Naive thymus-derived CD4-positive, alpha-beta T cell (primary cell): ENCODE measurements around the gene TBCA. TPM values are rescaled to one million over a fixed set of nuclear protein-coding genes. Genes with fewer than 3 reads are reported as not detected.

Source experiments
- polyA plus RNA-seq, 2 donors: library from polyadenylated mRNA; unstranded; fragments of 300-500 nt; fragmentation: Illumina TruSeq; gene quantifications; one replicate each; pipeline ENCODE4 v1.2.3, GENCODE V29; 2021
- total RNA-seq, 6 experiments: library from RNA in 5 of 6; stranded (reverse) in 5 of 6; gene quantifications; 1 replicate in 5 of 6; 2 replicates in 1 of 6; pipeline ENCODE4 v1.2.3 and lab custom pipeline; 2021 to 2026

Gene TBCA
- total and polyA plus RNA-seq, 7 experiments from 2014 or later = 71.3 to 141 (median 96.3) TPM

Other genes starting within 250 kb of the TBCA start
- gene OTP, start 137.6 kb downstream of the TBCA start, total RNA-seq = not detected
- not detected for gene OTP, start 137.6 kb downstream of the TBCA start, polyA plus RNA-seq